ENCODE results near the gene FADS2. TPM values are rescaled to one million over a fixed set of nuclear protein-coding genes. Genes with fewer than 3 reads are reported as not detected.

Gene FADS2
- total RNA-seq, 1 donor from 2014 or later, result 208 TPM

DNA sequence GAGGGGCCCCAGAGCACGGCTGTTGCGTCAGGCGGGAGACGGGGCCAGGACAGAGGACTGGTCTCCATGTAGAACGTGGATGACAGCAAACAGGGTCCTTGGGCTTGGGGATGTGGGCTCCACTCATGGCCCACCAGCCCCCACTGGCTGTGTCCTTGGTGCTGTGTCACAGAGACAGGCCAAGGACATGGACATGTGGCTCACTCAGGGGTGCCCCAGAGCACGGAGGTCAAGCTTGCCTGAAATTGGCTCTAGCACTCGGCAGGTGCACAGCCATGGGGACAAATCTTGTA lies 14.4 kb downstream of the FADS2 start:
- no peak for DNase-seq (ENCODE audit: extremely low read depth, low read depth, low spot score)

DNA sequence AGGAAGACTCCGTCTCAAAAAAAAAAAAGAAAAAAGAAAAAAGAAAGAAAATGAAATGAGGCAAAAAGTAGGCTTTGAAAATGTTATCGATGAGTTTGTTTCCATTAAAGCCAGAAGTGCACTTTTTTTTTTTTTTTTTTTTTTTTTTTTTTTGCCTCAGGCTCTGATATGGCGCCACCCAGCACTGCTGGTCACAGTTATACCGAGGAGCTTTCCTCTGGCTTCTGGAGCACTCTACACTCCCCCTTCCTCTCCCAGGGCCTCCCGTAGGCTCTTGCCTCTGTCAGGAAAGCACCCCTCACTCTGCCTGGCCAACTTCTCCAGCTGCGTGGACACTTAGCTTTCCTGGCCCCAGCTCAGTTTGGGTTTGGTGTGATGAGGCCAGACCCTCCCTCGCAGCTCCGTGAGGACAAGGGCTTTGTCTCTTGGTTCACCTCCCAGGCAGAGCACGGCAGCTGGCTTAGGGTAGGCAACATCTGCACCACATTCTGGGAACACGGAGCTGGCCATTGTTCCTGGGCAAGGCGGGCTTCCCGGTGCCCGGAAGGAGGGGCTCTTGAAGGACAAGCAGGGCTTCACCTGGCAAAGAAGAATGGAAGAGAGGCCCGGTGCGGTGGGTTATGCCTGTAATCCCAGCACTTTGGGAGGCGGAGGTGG lies 16.9 kb downstream of the FADS2 start:
- DNase-seq (ENCODE audit: extremely low read depth, low read depth, low spot score), result no peak

- no peak for DNase-seq (ENCODE audit: extremely low read depth, low read depth, low spot score)
These were observed 18.4 kb downstream of the FADS2 start for GRCh38 chr11:61846362-61847020.

DNA sequence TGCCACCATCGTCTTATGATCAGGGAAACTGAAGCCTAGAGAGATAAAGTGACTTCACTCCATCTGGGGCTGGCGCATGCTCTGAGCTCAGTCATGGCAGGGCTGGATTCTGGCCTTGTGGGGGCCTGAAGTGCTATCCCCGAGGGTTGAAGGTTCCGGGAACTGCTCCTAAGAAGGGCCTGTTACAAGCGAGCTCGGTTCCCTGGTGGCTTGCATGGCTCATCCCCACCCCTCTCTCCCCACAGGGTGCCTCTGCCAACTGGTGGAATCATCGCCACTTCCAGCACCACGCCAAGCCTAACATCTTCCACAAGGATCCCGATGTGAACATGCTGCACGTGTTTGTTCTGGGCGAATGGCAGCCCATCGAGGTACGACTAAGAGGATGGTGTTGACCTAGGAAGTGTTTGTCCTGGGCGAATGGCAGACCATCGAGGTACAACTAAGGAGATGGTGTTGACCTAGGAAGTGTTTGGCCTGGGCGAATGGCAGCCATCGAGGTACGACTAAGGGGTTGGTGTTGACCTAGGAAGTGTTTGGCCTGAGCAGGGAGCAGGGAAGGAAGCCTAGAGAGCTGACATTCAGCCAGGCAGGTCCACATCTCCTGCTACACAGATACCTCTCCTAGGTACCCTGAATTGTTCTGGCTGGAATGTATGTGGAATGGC lies 19.9 kb downstream of the FADS2 start:
- no peak for DNase-seq (ENCODE audit: extremely low read depth, low read depth, low spot score)

GRCh38 chr11:61848631-61849030 lies 20.5 kb downstream of the FADS2 start:
- DNase-seq (ENCODE audit: extremely low read depth, low read depth, low spot score), result no peak

DNA sequence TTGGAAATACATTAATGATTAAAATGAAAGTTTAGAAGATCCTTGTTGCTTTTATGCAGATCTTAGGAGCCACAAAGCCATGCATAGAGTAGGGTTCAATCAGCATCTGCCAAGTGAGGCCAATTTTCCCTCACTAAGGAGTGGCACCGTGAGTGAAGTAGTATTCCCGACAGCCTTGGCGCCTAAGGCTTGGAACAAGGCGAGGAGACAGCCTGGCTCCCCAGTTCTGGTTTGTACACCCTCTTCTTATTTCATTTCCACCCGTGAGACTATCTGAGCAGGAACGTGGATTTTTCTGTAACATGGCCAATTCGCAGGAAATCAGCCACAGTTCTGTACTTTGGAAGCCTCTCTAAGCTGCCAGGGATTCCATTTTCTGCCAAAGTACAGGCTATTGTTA lies 22.6 kb downstream of the FADS2 start:
- no peak for DNase-seq (ENCODE audit: extremely low read depth, low read depth, low spot score)

DNA sequence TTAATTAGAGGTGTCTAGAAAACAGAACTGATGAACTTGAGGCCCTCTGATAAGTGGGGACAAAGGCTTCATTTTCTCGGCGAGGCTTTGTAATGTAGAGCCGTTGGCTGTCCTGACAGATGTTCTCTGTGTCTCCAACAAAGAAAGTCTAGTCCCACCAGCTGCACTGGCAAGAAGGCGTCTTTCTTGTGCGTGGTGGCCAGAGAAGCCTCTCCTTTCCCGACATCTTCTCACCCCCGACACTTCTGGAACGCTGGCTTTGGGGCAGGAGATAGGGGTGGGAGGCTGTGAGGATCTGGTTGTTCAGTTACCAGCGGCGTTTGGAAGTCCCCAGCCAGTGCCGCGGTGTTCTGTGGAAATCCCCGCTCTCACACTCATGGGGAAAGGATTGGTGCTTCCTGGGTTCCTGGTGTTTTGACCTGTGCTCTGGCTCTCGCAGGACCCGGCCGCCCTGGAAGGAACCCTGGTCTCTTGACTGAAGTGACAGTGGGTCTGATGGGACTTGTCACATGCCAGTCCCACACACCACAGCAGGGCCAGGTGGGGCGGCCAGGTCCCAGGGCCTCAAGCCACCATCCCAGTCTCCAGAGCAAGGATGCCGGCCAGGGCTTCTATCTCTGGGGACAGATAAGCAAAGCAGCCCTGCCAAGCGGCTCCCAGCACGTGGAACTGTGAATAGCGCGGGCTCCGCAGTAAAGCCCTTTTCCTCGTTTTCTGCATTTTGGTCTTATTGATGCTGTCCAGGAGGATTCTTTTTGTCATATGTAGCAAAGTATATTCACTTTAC lies 23.2 kb downstream of the FADS2 start:
- DNase-seq (ENCODE audit: extremely low read depth, low read depth, low spot score), result no peak

DNA sequence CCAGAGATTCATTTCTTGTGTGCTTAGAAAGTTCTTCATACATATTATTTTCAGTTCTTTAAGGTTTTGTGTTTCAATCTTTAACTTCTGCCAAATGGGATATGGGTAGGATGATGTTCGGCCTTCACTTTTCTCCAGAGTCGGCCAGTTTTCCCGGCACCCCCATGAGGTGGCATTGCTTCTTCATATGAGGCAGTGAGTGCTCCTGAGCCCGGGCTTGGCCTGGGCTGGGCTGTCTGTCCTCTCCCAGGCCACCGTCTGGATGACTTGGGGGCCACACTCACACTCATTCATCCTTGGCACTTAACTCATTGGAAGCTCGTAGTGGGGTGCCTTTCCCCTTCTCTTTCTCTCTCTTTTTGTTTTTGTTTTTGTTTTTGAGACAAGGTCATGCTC lies 23.8 kb downstream of the FADS2 start:
- no peak for DNase-seq (ENCODE audit: extremely low read depth, low read depth, low spot score)

DNA sequence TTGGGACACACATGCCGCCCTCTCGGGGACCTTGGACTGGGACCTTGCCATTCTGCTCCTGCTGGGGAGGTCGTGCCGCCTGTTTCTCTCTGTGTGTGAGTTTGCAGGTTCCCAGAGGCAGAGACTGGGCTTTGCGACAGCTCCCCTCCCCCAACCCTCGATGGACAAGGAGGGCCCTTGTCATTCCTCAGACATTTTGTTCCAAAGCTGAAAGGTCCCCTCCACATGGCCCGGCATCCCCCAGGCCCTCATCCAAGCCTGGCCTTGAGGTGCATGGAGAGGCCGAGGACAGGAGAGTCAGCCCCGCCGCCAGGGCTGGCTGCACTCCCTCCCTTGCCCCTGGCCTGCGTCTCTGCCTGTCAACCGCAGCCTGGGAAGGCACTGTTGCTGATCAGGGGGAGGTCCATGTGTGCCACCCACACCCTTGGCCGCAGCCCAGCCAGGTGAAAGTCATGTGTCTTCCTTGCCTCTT lies 25.6 kb downstream of the FADS2 start:
- DNase-seq (ENCODE audit: extremely low read depth, low read depth, low spot score), result no peak

DNA sequence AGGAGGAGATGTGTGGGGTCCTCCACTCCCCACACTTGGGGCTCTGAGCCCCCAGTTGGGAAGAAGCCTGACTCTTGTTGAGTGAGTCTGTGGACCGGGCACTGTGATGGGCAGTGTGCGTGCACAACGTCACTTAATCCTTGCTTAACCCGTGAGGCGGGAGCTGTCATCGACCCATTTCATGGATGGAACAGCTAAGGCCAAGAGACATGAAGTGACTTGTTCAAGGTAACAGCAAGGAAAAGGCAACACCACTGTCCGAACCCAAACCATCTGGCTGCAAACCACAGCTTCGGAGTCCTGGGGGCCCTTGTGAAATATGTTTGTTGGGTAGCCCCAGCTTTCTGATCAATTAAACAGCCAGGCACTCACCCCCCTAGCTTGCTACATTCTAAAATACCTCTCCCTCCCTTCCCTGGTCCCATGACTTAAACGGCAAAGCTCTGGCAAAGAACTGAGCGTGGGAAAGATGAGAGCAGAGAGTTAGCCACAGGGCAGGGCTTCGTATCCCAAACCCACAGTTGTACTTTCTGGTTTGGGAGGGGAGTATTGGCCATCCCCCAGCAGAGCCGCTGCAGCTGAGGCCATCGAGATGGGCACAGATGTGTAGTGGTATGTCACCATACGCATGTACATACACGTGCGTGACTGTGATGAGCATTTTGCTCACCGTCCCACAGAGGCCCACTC lies 26.3 kb downstream of the FADS2 start:
- DNase-seq (ENCODE audit: extremely low read depth, low read depth, low spot score), result no peak

DNA sequence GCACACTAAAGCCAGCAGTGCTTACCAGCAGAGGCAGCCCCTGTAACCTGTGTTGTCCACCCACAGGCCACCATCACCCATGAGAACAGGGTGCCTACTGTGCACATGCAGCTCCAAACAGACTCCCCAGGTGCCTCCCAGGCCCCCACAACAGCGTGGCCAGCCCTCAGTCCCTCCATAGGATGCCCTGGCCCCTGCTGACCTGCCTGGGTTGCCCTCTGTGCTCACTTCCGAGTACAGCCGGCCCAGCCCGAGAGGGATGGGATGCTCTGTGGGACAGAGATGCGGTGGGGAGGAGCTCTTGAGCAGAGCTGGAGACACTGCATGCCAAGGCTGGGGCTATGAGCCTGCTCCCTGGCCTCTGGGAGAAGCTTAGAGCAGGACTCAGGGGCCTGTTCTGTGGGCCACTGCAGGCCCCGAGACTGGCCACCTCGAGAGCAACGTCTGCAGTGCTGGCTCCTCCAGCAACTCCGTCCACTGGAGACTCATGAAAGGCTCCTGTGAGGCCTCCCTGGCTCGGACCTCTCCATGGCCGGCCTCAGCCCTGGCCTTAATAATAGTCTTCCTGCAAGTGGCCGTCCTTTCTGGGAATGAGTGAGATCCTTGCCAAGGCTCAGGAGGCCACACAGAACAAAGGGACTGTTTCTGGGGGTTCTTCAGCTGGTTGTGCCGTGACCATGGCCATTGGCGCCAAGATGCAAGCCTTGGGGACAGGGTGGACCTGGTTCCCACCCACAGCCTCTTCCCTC lies 27.0 kb downstream of the FADS2 start:
- DNase-seq (ENCODE audit: extremely low read depth, low read depth, low spot score), result no peak

DNA sequence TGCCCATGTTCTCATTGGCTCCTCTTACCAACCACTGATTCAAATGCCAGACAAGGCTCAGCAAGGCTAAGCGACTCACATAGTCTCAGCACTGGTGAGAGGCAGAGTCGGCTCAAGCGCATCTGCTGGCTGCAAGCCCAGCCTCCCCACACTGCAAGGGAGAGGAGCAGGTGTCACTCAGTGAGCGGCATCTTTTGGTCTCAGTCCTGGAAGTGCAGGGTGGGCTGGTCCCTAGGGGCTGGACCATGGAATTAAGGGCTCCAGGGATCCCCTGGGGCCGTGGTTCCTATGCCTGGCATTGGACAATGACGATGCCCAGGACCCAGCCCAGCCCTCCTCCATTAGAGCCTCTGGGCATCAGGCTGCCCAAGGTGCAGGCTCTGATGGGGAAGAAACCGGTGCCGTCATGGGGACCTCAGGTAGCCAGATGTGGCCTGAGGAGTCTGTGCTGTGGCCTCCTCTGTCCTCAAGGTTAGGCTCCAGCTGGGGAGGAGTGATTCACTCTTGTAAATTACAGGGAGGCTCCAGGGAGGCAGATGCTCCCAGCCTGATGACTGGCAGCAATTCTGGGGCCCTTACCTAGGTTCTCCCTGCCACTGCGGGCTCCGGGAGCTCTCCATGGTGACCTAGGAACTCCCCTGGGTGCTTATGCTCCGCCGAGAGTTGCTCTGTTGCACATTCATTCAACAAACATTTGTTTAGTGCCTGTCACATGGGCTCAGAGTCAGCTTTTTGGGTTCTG lies 28.0 kb downstream of the FADS2 start:
- DNase-seq (ENCODE audit: extremely low read depth, low read depth, low spot score), result no peak

DNA sequence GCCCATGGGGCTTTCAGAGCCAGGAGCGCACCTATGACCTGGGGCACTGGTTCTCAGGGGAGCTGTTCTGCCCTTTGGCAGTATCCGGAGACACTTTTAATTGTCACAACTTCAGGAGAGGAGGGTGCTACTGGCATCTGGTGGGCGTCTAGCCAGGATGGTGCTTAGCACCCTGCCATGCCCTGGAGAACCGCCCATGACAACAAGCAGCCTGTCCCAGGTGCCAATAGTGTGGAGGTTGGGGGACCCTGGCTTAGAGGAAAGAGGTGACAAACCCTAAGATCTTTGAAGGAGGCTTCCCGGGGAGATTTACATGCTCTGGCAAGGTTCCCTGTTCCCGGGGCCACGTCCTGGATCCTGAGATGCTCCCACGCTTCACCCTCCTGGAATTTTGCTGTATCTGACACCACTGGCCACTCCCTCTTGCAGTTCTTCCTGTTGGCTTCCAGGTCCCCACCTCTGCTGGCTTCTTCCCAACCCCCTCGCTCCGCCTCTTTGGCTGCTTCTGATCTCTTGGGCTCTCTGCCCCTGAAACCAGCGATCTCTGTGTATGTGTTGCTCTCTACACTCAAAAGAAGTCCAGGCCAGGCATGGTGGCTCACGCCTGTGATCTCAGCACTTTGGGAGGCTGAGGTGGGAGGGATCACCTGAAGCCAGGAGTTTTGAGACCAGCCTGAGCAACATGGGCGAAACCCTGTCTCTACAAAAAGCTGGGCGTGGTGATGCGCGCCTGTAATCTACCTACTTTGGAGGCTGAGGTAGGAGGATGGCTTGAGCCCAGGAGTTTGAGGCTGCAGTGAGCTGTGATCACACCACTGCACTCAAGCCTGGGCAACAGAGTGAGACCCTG lies 32.2 kb downstream of the FADS2 start:
- no peak for DNase-seq (ENCODE audit: extremely low read depth, low read depth, low spot score)

DNA sequence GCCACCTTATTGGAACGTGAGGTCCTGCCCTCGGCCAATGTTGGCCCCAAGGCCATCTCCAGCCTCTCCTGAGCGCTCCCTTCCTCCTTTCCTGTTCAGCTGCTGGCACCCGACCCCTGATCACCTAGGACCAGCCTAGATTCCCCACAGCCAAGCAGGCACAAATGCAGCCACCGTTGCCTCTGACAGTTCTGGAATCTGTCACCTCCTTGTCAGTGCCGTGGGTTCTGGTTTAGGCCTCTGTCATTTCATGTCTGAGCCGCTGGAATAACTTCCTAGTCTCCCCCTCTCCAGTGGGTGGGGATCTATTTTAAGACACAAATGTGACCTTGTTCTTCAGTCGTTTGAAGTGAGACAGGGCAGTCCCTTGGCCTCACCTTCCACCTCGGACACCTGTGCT lies 33.5 kb downstream of the FADS2 start:
- DNase-seq (ENCODE audit: extremely low read depth, low read depth, low spot score), result no peak

DNA sequence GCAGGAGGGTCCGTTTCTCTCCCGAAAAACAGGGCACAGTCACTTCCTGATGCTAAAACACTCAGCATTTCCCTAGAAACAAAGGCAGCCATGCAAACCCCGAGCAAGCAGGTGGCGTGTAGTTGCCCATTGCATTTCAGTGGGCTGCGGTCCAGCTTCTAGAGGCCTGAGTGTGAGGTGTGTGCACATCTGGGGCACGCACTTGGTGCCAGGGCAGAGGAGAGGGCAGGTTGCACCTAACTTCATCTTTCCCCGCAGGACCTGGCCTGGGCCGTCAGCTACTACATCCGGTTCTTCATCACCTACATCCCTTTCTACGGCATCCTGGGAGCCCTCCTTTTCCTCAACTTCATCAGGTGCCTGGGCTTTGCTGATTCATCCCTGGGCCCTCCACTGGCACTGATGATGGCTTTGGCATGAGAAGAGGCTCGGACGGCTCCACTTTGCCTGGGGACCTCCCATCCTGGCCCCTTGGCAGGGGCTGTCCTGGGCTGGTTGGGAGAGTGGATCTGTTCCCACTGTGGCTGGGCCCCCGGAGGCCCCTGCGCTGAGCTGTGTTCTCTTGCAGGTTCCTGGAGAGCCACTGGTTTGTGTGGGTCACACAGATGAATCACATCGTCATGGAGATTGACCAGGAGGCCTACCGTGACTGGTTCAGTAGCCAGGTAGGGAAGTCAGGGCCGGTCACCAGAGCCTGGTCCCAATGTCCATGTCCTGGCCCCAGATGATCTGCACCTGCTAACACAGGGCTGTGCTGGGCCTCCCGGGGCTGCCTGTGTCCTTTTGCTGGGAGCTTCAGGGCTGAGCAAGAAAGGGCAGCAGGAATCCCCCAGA lies 34.8 kb downstream of the FADS2 start:
- DNase-seq (ENCODE audit: extremely low read depth, low read depth, low spot score), result no peak

DNA sequence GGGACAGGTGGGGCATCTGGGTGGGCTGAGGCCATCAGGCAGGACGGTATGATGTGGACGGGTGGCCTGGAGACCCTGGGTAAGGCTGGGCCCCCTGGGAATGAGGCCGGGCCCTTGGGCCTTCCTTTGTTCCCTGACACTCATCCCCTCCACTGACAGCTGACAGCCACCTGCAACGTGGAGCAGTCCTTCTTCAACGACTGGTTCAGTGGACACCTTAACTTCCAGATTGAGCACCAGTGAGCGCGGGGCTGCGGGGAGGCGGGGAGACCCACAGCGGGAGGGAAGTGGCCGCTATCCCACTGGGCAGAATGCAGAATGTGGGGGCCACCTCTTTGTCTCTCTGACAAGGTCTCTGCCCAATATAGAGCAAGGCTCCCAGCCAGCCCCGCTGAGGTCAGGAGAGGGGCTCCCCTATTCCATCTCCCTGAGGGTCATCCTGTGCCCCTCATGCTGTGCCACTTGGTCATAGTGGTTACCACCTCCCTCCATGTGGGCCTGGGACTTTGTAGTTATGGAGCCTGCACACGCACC lies 35.5 kb downstream of the FADS2 start:
- no peak for DNase-seq (ENCODE audit: extremely low read depth, low read depth, low spot score)
